Measurements from ENCODE around the gene SLC19A2. TPM values are rescaled to one million over a fixed set of nuclear protein-coding genes. Genes with fewer than 3 reads are reported as not detected.
"Not testable (repeated sequence)": the region's sequence is repeated elsewhere in the genome, so short reads cannot be mapped to it uniquely, and the experiment has no call there.

Gene SLC19A2
- total RNA-seq, 1 donor from 2014 or later: 6.1 TPM

DNA sequence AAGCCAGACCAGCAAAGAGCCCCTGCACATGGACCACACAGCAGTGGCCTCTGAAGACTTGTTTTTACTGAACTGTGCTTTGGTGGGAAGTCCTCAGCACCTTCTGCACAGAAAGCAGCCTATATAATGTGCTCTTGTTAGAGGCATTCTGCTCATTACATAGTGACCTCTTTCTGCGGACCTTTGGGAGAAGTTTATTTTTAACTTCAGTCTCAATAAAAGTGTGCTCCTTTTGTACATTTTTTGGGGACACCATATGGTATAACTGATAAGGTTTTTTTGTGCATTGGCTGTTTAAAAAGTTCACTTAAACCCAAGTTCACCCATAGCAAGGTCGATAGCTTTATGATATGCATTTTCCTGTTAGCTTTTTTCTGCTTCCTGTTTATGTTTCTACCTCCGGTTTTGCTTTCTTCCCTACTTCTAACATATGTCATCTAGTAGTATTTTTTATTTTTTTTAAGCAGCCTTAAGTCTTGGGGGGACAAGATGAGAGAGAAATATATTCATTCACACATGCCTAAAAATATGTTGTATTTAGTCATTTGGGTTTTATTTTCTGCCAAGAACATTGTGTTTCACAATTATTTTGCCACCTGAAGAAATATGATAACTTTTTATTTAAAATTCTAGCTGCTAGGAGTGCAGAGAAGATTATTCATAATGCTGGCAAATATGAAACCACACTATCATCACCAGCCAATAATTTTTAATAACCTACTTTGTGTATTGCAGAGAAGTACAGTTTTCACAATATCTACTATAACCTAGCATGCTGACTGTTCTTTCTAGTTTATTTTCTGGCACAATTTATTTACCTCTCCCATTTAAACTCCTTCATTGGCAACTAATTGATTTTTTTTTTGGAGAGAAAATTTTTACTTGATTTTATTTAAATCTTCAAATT, 22.9 kb upstream of the SLC19A2 start:
- TF ChIP-seq CTCF (IDR thresholded peaks at IDR 0.05; ENCODE audit: unreplicated experiment): no peak
- Mint-ChIP-seq H3K4me3 (ENCODE audit: unreplicated experiment) (no peak overlapping the region), H3K36me3 (ENCODE audit: low read depth, unreplicated experiment) (no peaks in the 10 kb centered on the region), H3K27me3 (ENCODE audit: unreplicated experiment) (no peaks in the 10 kb centered on the region), H3K9me3 (ENCODE audit: unreplicated experiment) (no peaks in the 10 kb centered on the region), H3K27ac (ENCODE audit: unreplicated experiment) (no peak overlapping the region), H3K4me1 (ENCODE audit: unreplicated experiment) (peaks cover 20% of the 10 kb centered on the region)
- DNase-seq (ENCODE audit: low spot score): no peak

GRCh38 chr1:169507413-169507812, 21.7 kb upstream of the SLC19A2 start:
- no peaks in the 10 kb centered on the region for H3K9me3 Mint-ChIP-seq (ENCODE audit: unreplicated experiment)
- no peak overlapping the region for H3K27ac Mint-ChIP-seq (ENCODE audit: unreplicated experiment)
- H3K4me3 Mint-ChIP-seq (ENCODE audit: unreplicated experiment): no peak overlapping the region
- no peak for DNase-seq (ENCODE audit: low spot score)
- peaks cover 15% of the 10 kb centered on the region for H3K4me1 Mint-ChIP-seq (ENCODE audit: unreplicated experiment)
- H3K27me3 Mint-ChIP-seq (ENCODE audit: unreplicated experiment): no peaks in the 10 kb centered on the region
- no peaks in the 10 kb centered on the region for H3K36me3 Mint-ChIP-seq (ENCODE audit: low read depth, unreplicated experiment)
- no peak for TF ChIP-seq CTCF (IDR thresholded peaks at IDR 0.05; ENCODE audit: unreplicated experiment)

GRCh38 chr1:169503601-169504000, 17.9 kb upstream of the SLC19A2 start:
- not testable (repeated sequence) for DNase-seq (ENCODE audit: low spot score); H3K36me3 Mint-ChIP-seq (ENCODE audit: low read depth, unreplicated experiment); H3K27ac Mint-ChIP-seq (ENCODE audit: unreplicated experiment); H3K27me3 Mint-ChIP-seq (ENCODE audit: unreplicated experiment); H3K4me1 Mint-ChIP-seq (ENCODE audit: unreplicated experiment); H3K4me3 Mint-ChIP-seq (ENCODE audit: unreplicated experiment); H3K9me3 Mint-ChIP-seq (ENCODE audit: unreplicated experiment)

DNA sequence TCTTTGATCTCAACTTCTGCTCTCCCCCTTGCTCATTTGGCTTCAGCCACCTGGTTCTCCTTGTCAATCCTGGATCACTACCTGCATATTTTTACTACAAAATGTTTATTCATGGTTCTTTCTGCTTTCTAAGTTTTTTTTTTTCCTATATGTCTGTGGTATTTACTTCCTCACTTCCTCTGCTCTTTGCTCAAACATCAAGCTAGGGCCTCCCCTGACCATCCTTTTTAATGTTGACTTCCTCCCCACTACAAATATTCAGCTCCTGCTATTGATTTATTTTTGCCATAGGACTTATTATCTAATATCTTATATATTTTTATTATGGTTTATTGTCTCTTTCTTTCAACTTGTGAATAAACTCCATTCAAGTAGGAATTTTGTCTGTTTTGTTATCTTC, 14.1 kb upstream of the SLC19A2 start:
- H3K4me3 Mint-ChIP-seq (ENCODE audit: unreplicated experiment): no peak overlapping the region
- TF ChIP-seq CTCF (IDR thresholded peaks at IDR 0.05; ENCODE audit: unreplicated experiment): no peak
- no peaks in the 10 kb centered on the region for H3K36me3 Mint-ChIP-seq (ENCODE audit: low read depth, unreplicated experiment)
- H3K4me1 Mint-ChIP-seq (ENCODE audit: unreplicated experiment): no peaks in the 10 kb centered on the region
- H3K27me3 Mint-ChIP-seq (ENCODE audit: unreplicated experiment): peaks cover 2% of the 10 kb centered on the region
- H3K27ac Mint-ChIP-seq (ENCODE audit: unreplicated experiment): no peak overlapping the region
- no peaks in the 10 kb centered on the region for H3K9me3 Mint-ChIP-seq (ENCODE audit: unreplicated experiment)
- DNase-seq (ENCODE audit: low spot score): no peak

DNA sequence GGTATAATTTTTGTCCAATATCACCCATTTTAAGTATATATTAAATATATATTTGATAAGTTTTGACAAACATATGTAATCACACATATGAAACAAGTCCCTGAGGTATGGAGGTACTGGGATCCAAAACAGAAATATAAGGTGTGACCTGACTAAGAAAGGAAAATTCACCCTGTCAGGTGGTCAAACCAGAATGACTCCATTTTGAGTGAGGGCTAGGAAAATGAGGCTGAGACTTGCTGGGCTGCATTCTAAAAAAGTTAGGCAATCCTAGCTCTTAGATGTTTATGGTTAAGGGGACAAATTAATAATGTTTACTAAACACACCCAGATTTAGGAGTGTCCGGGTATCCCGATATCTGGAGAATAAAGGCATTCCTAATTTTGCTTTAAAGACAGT, 11.6 kb upstream of the SLC19A2 start:
- Mint-ChIP-seq H3K36me3 (ENCODE audit: low read depth, unreplicated experiment) (no peaks in the 10 kb centered on the region), H3K4me1 (ENCODE audit: unreplicated experiment) (no peaks in the 10 kb centered on the region), H3K4me3 (ENCODE audit: unreplicated experiment) (no peak overlapping the region), H3K27me3 (ENCODE audit: unreplicated experiment) (peaks cover 2% of the 10 kb centered on the region), H3K27ac (ENCODE audit: unreplicated experiment) (no peak overlapping the region), H3K9me3 (ENCODE audit: unreplicated experiment) (no peaks in the 10 kb centered on the region)
- no peak for DNase-seq (ENCODE audit: low spot score)
- TF ChIP-seq CTCF (IDR thresholded peaks at IDR 0.05; ENCODE audit: unreplicated experiment): no peak

Data from endothelial cell (in vitro differentiated cells).